Upper lobe of left lung (tissue), 4 donors: ENCODE results near the gene NBL1.

Source experiments
- CTCF ChIP-seq, 6 experiments: fragments of 450-650 bp in 4 of 6; fragments of 200-600 bp in 2 of 6; sonication (generic) in 2 of 6; IDR thresholded peaks; one replicate each; pipeline ENCODE4 v1.5.1; 2016 to 2019; ENCODE audit warnings: antibody characterized with exemption in 6 of 6
- EP300 ChIP-seq, 4 donors: sonication (generic); formaldehyde crosslinking; IDR thresholded peaks; one replicate each; pipeline ENCODE4 v1.5.1; 2017; ENCODE audit warnings: antibody characterized with exemption in 4 of 4, control low read depth in 2 of 4

GRCh38 chr1:19597496-19598309 is 46.4 kb upstream of the NBL1 start:
- no peak for TF ChIP-seq CTCF (IDR thresholded peaks at IDR 0.05)
- TF ChIP-seq EP300 (IDR thresholded peaks at IDR 0.05), result no peak
